ENCODE results near the gene TROAP.

TROAP gene

GRCh38 chr12:49330032-49330619 lies 7.1 kb downstream of the TROAP start:
- no peak overlapping the region for H3K23ac ChIP-seq (ENCODE audit: low read depth, low read length, poor library complexity)
- H3K79me1 ChIP-seq (ENCODE audit: low read depth, low read length) = peaks cover 4% of the 10 kb centered on the region
- H3K14ac ChIP-seq (ENCODE audit: low read length) = no peak overlapping the region
- no peaks in the 10 kb centered on the region for H3K4me1 ChIP-seq (ENCODE audit: control insufficient read depth in 2 of 2, insufficient read depth in 1 of 2, low read depth in 1 of 2, low read length in 2 of 2)
- DNase-seq (ENCODE audit: low spot score) = no peak
- no peak overlapping the region for H2BK120ac ChIP-seq (ENCODE audit: low read depth, low read length)
- no peak overlapping the region for H4K91ac ChIP-seq (ENCODE audit: low read depth, low read length, poor library complexity)
- no peak overlapping the region for H3K27ac ChIP-seq (replicated peaks; ENCODE audit: low read length)
- no peak overlapping the region for H2BK15ac ChIP-seq (ENCODE audit: low read length)
- H3K4ac ChIP-seq (ENCODE audit: low read length) = no peak overlapping the region
- H3K36me3 ChIP-seq (replicated peaks in 1 of 2; ENCODE audit: control insufficient read depth in 2 of 2, insufficient read depth in 2 of 2, low read length in 2 of 2) = peaks cover 42 to 58% of the 10 kb centered on the region in 2 donors
- peak overlapping the region; percentile 16 for H3K9ac ChIP-seq (ENCODE audit: low read depth, low read length, poor library complexity)
- H2BK12ac ChIP-seq (ENCODE audit: low read length) = no peak overlapping the region
- peaks cover 0 to 2% of the 10 kb centered on the region in 2 donors for H3K9me3 ChIP-seq (replicated peaks in 1 of 2; ENCODE audit: control insufficient read depth in 2 of 2, insufficient read depth in 1 of 2, low read depth in 1 of 2, low read length in 2 of 2)
- H3K27me3 ChIP-seq (ENCODE audit: control insufficient read depth in 3 of 3, insufficient read depth in 3 of 3, low read depth in 1 of 3, low read length in 3 of 3) = peaks cover 2 to 23% (median 6%) of the 10 kb centered on the region in 3 experiments
- no CpG with 5 or more reads among the region's 7 CpGs for WGBS, 2 donors (ENCODE audit: extremely low coverage in 2 of 2, insufficient read length in 2 of 2, insufficient replicate concordance in 1 of 2)
- no peak overlapping the region for H3K4me2 ChIP-seq (ENCODE audit: insufficient read depth, low read length, poor library complexity, severe bottlenecking)
- H3K18ac ChIP-seq (ENCODE audit: low read length) = no peak overlapping the region
- H3K4me3 ChIP-seq (ENCODE audit: low read length in 2 of 2) = no peak overlapping the region
- no peak overlapping the region for H4K8ac ChIP-seq (ENCODE audit: low read depth, low read length)
- no peak overlapping the region for H2AK5ac ChIP-seq (ENCODE audit: low read depth, low read length)
- no peak overlapping the region for H2BK5ac ChIP-seq (ENCODE audit: low read length)
- H2AFZ ChIP-seq (ENCODE audit: low read length) = no peak overlapping the region

- Histone ChIP-seq H3K27ac (replicated peaks; ENCODE audit: low read length) (no peak overlapping the region), H3K18ac (ENCODE audit: low read length) (peak overlapping the region; percentile 3), H3K36me3 (replicated peaks in 1 of 2; ENCODE audit: control insufficient read depth in 2 of 2, insufficient read depth in 2 of 2, low read length in 2 of 2) (peaks cover 38 to 51% of the 10 kb centered on the region in 2 donors), H4K8ac (ENCODE audit: low read depth, low read length) (no peak overlapping the region), H3K9ac (ENCODE audit: low read depth, low read length, poor library complexity) (no peak overlapping the region), H3K4me3 (ENCODE audit: low read length in 2 of 2) (peak overlapping the region in 1 of 2 donors; percentile 62), H3K9me3 (replicated peaks in 1 of 2; ENCODE audit: control insufficient read depth in 2 of 2, insufficient read depth in 1 of 2, low read depth in 1 of 2, low read length in 2 of 2) (peaks cover 0 to 4% of the 10 kb centered on the region in 2 donors), H3K4ac (ENCODE audit: low read length) (no peak overlapping the region), H3K4me2 (ENCODE audit: insufficient read depth, low read length, poor library complexity, severe bottlenecking) (no peak overlapping the region), H2BK5ac (ENCODE audit: low read length) (no peak overlapping the region), H2BK15ac (ENCODE audit: low read length) (no peak overlapping the region), H2BK12ac (ENCODE audit: low read length) (no peak overlapping the region), H3K23ac (ENCODE audit: low read depth, low read length, poor library complexity) (peak overlapping the region; percentile 34), H3K14ac (ENCODE audit: low read length) (no peak overlapping the region), H2AFZ (ENCODE audit: low read length) (no peak overlapping the region), H2BK120ac (ENCODE audit: low read depth, low read length) (no peak overlapping the region), H4K91ac (ENCODE audit: low read depth, low read length, poor library complexity) (no peak overlapping the region), H3K27me3 (ENCODE audit: control insufficient read depth in 3 of 3, insufficient read depth in 3 of 3, low read depth in 1 of 3, low read length in 3 of 3) (peaks cover 9 to 30% (median 13%) of the 10 kb centered on the region in 3 experiments), H3K4me1 (ENCODE audit: control insufficient read depth in 2 of 2, insufficient read depth in 1 of 2, low read depth in 1 of 2, low read length in 2 of 2) (no peaks in the 10 kb centered on the region), H2AK5ac (ENCODE audit: low read depth, low read length) (no peak overlapping the region), H3K79me1 (ENCODE audit: low read depth, low read length) (peaks cover 1% of the 10 kb centered on the region)
- WGBS, 2 donors (ENCODE audit: extremely low coverage in 2 of 2, insufficient read length in 2 of 2, insufficient replicate concordance in 1 of 2) = no CpG with 5 or more reads among the region's 14 CpGs
- no peak for DNase-seq (ENCODE audit: low spot score)
These were observed 7.8 kb downstream of the TROAP start for GRCh38 chr12:49330631-49331379.

GRCh38 chr12:49331380-49332222 lies 8.5 kb downstream of the TROAP start:
- no CpG with 5 or more reads among the region's 11 CpGs for WGBS, 2 donors (ENCODE audit: extremely low coverage in 2 of 2, insufficient read length in 2 of 2, insufficient replicate concordance in 1 of 2)
- Histone ChIP-seq H3K79me1 (ENCODE audit: low read depth, low read length) (peaks cover 1% of the 10 kb centered on the region), H2BK5ac (ENCODE audit: low read length) (no peak overlapping the region), H3K36me3 (replicated peaks in 1 of 2; ENCODE audit: control insufficient read depth in 2 of 2, insufficient read depth in 2 of 2, low read length in 2 of 2) (peaks cover 31 to 43% of the 10 kb centered on the region in 2 donors), H3K14ac (ENCODE audit: low read length) (no peak overlapping the region), H3K4me1 (ENCODE audit: control insufficient read depth in 2 of 2, insufficient read depth in 1 of 2, low read depth in 1 of 2, low read length in 2 of 2) (no peaks in the 10 kb centered on the region), H2AFZ (ENCODE audit: low read length) (no peak overlapping the region), H2BK120ac (ENCODE audit: low read depth, low read length) (no peak overlapping the region), H3K4me3 (ENCODE audit: low read length in 2 of 2) (no peak overlapping the region), H3K9me3 (replicated peaks in 1 of 2; ENCODE audit: control insufficient read depth in 2 of 2, insufficient read depth in 1 of 2, low read depth in 1 of 2, low read length in 2 of 2) (peaks cover 0 to 5% of the 10 kb centered on the region in 2 donors), H3K27me3 (ENCODE audit: control insufficient read depth in 3 of 3, insufficient read depth in 3 of 3, low read depth in 1 of 3, low read length in 3 of 3) (peaks cover 17 to 38% (median 21%) of the 10 kb centered on the region in 3 experiments), H3K23ac (ENCODE audit: low read depth, low read length, poor library complexity) (no peak overlapping the region), H2BK15ac (ENCODE audit: low read length) (no peak overlapping the region), H4K91ac (ENCODE audit: low read depth, low read length, poor library complexity) (no peak overlapping the region), H4K8ac (ENCODE audit: low read depth, low read length) (no peak overlapping the region), H3K9ac (ENCODE audit: low read depth, low read length, poor library complexity) (no peak overlapping the region), H3K4me2 (ENCODE audit: insufficient read depth, low read length, poor library complexity, severe bottlenecking) (no peak overlapping the region), H3K27ac (replicated peaks; ENCODE audit: low read length) (no peak overlapping the region), H3K4ac (ENCODE audit: low read length) (no peak overlapping the region), H2BK12ac (ENCODE audit: low read length) (no peak overlapping the region), H3K18ac (ENCODE audit: low read length) (peak overlapping the region; percentile 3), H2AK5ac (ENCODE audit: low read depth, low read length) (no peak overlapping the region)
- DNase-seq (ENCODE audit: low spot score) = no peak

All from neuronal stem cell (in vitro differentiated cells).